ENCODE results near the gene UBAP1L.

UBAP1L gene

DNA sequence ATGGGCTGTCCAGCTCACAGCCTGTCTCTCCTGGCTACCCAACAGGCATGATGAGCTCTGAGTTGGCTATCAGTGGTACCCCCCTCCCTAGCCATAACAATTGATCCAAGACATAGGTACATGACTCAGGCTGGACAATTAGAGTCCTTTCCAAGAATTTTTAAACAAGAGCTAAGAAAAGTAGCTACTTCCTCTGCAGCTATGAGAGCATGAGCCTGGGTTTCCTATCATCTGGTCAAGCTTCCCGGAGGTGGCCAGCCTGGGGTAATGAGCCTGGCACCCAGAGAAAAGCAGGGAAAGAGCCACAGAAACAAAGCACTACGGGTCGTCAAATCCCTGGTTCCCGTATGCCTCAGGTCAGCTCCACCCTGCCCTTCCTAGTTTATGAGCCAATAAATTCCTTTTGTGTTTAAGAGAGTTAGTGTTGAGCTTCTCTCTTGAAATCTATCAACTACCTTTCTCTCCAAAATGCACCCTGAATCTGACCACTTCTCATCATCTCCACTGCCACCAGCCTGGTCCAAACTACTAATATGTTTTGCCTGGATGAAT lies 72.1 kb downstream of the UBAP1L start:
- DNase-seq (ENCODE audit: low read depth): no peak

Measured in HS-27A (cell line).